ENCODE results near the gene SEPSECS.

DNA sequence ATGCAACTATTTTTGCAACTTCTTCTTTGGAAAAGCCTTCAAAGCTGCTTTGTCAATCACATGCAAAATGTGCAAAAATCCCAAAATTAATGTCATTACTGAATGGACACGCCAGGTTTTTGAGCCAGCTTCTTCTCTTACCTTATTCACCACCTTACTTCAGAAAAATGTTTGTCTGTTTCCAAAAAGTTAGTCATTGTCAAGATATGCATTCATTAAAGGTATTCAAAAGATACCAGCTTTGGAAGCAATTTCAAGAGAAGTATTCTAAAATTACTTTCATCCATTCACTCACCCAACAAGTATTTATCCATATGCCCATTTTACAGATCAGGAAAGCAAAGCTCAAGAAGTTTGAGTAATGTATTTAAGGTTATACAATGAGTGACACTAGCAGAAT lies 2.3 kb upstream of the SEPSECS start:
- no peak for TF ChIP-seq CTCF (optimal IDR thresholded peaks at IDR 0.05 in 1 of 3, IDR thresholded peaks at IDR 0.05 in 1 of 3, conservative IDR thresholded peaks at IDR 0.05 in 1 of 3; ENCODE audit: extremely low read depth in 1 of 3, insufficient read depth in 2 of 3, low read length in 3 of 3)
- TF ChIP-seq EZH2 (IDR thresholded peaks at IDR 0.05; ENCODE audit: low read length) = no peak

All from keratinocyte (primary cell).